CD4-positive, alpha-beta T cell treated with Interleukin-17A for 1 hour (primary cell): ENCODE data around the gene SRRM3.
"Not testable (repeated sequence)": the region's sequence is repeated elsewhere in the genome, so short reads cannot be mapped to it uniquely, and the experiment has no call there.

Experiments
- DNase-seq: peaks from one replicate; pipeline ENCODE4 v3.0.0-alpha.2; 2020

The SRRM3 gene

GRCh38 chr7:76189276-76189675 is 12.4 kb upstream of the SRRM3 start:
- DNase-seq, result no peak

DNA sequence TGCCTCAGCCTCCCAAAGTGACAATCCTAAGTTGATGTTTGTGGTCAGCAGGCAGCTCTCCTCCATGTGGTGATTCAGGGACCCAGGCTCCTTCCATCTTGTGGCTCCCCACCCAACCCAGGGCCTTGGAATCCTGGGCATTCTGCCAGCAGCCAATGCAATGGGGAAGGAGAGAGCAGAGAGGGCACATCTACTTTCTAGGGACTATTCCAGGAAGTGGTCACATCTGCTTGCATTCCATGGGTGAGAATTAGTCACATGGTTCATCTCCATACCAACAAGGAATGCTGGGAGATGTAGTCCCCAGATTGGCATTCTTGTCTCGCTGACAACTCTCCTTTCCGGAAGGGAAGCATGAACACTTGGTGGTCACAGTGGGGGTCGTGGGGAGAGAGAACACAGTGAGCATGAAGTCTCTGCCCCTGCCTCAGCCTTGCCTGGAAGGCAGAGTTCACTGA is 9.9 kb upstream of the SRRM3 start:
- DNase-seq, result no peak

DNA sequence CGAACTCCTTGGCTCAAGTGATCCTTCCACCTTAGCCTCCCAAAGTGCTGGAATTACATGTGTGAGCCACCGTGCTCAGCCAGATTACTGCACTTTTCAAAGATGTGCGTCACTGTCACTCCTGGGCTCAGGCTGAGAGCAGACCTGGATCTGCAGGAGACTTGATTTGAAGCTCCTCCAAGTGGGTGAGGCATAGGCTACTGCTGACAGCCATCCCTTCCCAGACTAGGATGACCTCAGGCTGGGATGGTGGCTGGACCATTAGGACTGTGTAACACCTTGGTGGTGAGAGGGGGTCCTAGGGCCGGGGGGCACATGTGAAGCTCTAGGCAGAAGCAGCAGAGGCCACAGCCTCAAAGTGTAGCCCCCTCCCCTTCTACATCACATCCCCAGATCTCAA is 8.2 kb upstream of the SRRM3 start:
- no peak for DNase-seq

DNA sequence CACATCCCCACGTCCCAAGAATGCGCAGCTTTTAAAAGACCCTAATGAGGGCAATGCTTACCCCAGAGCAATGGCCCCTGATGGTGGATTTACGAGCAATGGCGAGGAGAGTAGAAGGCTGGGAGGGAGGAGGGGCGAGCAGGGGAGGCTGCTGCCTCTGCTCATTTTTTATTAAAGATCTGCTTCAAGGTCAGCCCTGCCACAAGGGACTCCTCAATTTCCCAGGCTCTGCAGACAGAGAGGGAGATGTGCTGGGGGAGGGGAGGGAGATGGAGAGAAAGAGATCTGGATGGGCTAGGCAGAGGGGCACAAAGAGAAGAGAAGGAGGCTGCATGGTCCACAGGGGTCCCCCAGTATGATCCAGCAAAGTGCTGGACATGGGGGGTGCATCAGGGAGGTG is 7.8 kb upstream of the SRRM3 start:
- no peak for DNase-seq

DNA sequence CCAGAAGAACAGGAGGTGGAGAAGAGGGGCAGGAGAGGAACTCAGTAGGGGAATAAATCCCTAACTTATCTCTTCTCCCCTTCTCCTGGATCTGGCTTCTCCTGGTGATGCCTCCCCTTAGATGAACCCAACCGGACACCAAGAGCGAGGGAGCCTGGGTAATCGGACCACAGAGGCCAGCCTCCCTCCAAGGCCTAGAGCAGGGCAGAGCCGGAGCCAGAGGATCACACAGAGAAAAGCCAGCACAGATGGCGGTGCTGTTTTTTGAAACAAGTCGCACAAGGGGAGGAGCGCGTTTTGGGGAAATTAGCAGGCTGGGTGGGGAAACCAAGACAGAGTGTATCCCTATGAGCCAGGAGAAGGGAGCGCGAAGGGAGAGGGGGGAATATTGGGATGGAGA is 4.9 kb upstream of the SRRM3 start:
- no peak for DNase-seq

- DNase-seq, result no peak
Observed at GRCh38 chr7:76198202-76198601, 3.5 kb upstream of the SRRM3 start.

- no peak for DNase-seq
Observed at GRCh38 chr7:76202666-76203030, 952 bp downstream of the SRRM3 start.

- DNase-seq, result no peak
Observed at GRCh38 chr7:76204147-76204546, 2.5 kb downstream of the SRRM3 start.

DNA sequence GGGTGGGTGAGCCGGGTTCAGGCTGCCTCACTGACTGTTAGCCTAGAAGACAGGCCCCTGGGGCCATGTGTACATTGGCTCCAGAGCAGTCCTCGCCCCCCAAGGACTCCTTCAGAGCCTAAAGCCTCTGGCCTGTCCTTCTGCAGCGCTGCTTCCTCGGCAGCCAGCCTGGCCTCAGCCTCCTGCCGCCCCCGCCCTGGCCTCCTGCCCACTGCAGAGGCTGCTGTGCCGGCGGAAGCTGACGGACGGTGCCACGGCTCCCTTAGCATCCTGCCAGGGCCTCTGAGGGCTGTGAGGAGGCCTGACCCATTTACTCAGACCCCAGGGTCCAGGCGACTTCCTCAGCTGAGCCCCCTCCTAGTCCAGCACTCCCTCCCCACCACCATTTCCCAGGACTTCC is 4.9 kb downstream of the SRRM3 start:
- DNase-seq, result no peak

DNA sequence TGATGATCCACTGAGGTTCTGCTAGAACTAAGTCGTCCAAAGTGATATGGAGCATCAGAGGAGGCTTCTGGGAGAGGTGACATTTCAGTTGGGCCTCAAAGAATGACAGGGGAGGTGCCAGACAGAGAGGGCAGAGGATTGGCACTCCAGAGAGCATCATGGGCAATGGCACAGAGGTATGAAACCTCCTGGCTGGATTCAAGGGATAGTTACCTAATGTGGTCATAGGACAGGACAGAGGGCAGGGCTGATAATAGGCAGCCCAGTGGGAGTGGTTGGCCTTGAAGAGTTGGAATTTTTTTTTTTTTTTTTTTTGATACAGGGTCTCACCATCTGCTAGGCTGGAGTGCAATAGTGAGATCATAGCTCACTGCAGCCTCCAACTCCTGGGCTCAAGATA is 7.6 kb downstream of the SRRM3 start:
- no peak for DNase-seq

DNA sequence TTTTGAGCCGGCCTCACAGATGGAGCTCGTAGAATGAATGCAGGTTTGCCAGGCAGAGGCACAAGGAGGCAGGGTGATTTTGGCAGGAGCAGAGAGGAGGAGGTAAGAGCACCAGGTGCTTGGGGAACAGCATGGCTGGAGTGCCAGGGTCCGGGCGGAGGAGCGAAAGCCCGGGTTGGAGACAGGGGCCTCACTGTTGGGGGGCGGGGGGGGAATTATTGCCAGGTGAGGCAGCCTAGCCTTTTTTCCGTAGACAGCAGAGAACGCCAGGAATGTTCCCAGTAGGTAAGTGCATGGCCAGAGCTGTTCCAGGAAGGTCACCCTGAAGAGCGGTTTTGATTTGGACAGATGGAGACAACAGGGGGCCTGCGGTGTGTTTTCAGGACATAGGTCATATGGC is 9.5 kb downstream of the SRRM3 start:
- no peak for DNase-seq

GRCh38 chr7:76215349-76215748 is 13.7 kb downstream of the SRRM3 start:
- not testable (repeated sequence) for DNase-seq

GRCh38 chr7:76216381-76217082 is 14.8 kb downstream of the SRRM3 start:
- DNase-seq, result no peak

GRCh38 chr7:76217942-76218566 is 16.4 kb downstream of the SRRM3 start:
- no peak for DNase-seq

GRCh38 chr7:76220185-76221057 is 18.7 kb downstream of the SRRM3 start:
- DNase-seq, result no peak

- DNase-seq, result no peak
Observed at GRCh38 chr7:76222333-76222732, 20.6 kb downstream of the SRRM3 start.

GRCh38 chr7:76222839-76223238 is 21.1 kb downstream of the SRRM3 start:
- DNase-seq, result no peak

GRCh38 chr7:76223286-76223972 is 21.7 kb downstream of the SRRM3 start:
- no peak for DNase-seq

DNA sequence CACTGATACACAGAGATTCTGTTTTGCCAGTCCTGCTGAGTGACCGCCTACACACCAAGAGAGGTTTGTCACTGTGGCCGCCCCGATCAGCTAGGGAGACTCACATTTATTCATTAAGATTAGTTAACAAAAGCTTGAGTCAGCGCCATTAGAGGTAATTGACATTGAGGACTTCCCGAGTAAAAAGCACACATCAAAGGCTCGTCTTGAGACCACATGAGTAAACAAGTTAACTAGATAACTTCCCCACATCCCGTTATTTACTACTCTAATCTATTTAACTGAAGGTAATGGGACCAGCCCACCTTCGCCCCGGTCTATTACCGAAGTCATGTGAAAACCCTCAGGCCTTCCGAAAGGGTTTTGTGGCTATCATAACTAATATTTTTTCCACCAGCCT is 23.0 kb downstream of the SRRM3 start:
- DNase-seq, result no peak

DNA sequence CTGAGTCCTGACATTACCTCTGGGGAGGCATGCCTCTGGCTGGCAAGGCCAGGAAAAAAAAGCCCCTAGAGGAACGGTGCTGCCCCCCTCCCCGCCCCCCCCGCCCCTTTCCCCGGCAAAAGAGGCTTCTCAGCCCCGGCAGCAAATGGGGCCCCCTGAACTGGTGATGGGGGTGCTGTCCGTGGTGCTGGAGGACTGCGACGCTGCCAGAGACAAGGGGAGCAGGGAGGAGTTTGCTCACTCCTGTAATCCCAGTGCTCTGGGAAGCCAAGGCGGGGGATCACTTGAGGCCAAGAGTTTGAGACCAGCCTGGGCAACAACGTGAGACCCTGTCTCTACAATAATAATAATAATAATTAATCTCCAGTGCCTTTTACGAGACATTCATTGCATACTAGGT is 23.7 kb downstream of the SRRM3 start:
- no peak for DNase-seq

DNA sequence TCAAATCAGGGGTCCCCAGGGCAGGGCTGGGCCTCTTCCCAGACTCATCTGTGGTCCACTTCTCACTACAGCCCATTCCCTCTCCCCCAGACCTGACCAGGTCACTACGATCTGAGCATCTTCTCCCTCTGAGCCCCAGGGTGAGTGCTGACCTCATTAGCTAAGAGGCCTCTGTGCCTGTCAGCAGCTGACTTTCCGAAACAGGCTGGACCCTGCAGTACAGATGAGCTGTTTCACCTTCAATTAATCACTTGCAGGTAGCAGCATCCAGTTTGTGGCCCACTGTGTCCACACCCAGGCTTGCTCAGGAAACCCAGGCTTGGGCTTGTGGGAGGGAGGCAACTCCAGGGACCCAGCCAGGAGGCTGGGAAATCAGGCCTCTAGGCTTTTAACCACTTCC is 24.3 kb downstream of the SRRM3 start:
- no peak for DNase-seq

- DNase-seq, result not testable (repeated sequence)
Observed at GRCh38 chr7:76226878-76227423, 25.3 kb downstream of the SRRM3 start.

GRCh38 chr7:76230214-76230613 is 28.5 kb downstream of the SRRM3 start:
- no peak for DNase-seq
